Ovary (tissue), 3 donors: ENCODE measurements around the gene SPATA4.

Experiments used
- EP300 ChIP-seq: sonication (generic); formaldehyde crosslinking; IDR thresholded peaks from one replicate; pipeline ENCODE4 v1.6.1; 2017; ENCODE audit warnings: antibody characterized with exemption
- POLR2A ChIP-seq: fragments of 450-650 bp; IDR thresholded peaks from one replicate; pipeline ENCODE4 v1.6.1; 2017; ENCODE audit warnings: antibody characterized with exemption, mild to moderate bottlenecking, moderate library complexity
- TF ChIP-seq, protein P1 (sequence below), 3 donors: fragments of 450-650 bp in 2 of 3; fragments of 200-600 bp in 1 of 3; IDR thresholded peaks; one replicate each; pipeline versions ENCODE4 v1.5.1 to v1.8.0; 2016 to 2022; ENCODE audit warnings: antibody characterized with exemption in 3 of 3, mild to moderate bottlenecking in 1 of 3
- donor health status: DM: no; HTN: no; CAD: no.

DNA sequence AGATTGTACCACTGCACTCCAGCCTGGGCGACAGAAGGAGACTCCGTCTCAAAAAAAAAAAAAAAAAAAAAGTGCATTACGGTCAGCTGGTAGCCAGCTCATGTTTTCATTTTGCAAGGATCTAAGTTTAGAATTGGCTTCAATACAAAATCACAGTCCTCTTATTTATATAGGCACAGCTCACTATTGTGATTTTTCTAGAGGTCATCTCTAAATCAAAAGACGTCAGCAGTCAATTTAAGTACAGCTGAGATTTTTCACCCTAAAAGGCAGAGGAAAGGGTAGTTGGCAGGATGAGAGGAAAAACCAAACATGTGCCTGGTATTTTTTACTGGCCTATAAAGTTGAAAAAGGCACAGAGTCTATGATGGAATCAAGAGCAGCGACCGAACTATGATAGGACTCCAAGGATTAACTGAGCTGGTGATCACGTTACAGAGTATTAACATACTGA, 42.8 kb upstream of the SPATA4 start:
- no peak for TF ChIP-seq POLR2A
- TF ChIP-seq, protein P1, sequence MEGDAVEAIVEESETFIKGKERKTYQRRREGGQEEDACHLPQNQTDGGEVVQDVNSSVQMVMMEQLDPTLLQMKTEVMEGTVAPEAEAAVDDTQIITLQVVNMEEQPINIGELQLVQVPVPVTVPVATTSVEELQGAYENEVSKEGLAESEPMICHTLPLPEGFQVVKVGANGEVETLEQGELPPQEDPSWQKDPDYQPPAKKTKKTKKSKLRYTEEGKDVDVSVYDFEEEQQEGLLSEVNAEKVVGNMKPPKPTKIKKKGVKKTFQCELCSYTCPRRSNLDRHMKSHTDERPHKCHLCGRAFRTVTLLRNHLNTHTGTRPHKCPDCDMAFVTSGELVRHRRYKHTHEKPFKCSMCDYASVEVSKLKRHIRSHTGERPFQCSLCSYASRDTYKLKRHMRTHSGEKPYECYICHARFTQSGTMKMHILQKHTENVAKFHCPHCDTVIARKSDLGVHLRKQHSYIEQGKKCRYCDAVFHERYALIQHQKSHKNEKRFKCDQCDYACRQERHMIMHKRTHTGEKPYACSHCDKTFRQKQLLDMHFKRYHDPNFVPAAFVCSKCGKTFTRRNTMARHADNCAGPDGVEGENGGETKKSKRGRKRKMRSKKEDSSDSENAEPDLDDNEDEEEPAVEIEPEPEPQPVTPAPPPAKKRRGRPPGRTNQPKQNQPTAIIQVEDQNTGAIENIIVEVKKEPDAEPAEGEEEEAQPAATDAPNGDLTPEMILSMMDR (IDR thresholded peaks at IDR 0.05): no peak
- TF ChIP-seq EP300: no peak
